HG03432 (cell line): Measurements from ENCODE around the gene FOXB1.

Source experiments
- ATAC-seq: cut with Tn5 transposase; IDR thresholded peaks from one replicate; pipeline ENCODE4 v1.9.1; 2021; ENCODE audit warnings: mild to moderate bottlenecking, moderate library complexity; ENCODE audit not compliant: unreplicated experiment

The FOXB1 gene

GRCh38 chr15:60004009-60004845 lies at the start of gene FOXB1:
FOXB1 (plus strand) TSS chr15:60004311; CDS start chr15:60004964, 653 bp downstream.
- ATAC-seq = no peak

GRCh38 chr15:59958288-59958687 lies 45.8 kb upstream of the FOXB1 start:
- no peak for ATAC-seq

- ATAC-seq = no peak
Measured at GRCh38 chr15:59960318-59960717, 43.8 kb upstream of the FOXB1 start.

- ATAC-seq = no peak
Measured at GRCh38 chr15:59963322-59963721, 40.8 kb upstream of the FOXB1 start.

GRCh38 chr15:59963925-59964324 lies 40.2 kb upstream of the FOXB1 start:
- no peak for ATAC-seq

GRCh38 chr15:59965741-59966140 lies 38.4 kb upstream of the FOXB1 start:
- ATAC-seq = no peak

- no peak for ATAC-seq
Measured at GRCh38 chr15:59966262-59966661, 37.8 kb upstream of the FOXB1 start.

- ATAC-seq = no peak
Measured at GRCh38 chr15:59968314-59968713, 35.8 kb upstream of the FOXB1 start.

- ATAC-seq = no peak
Measured at GRCh38 chr15:59972241-59972640, 31.9 kb upstream of the FOXB1 start.

GRCh38 chr15:59976480-59977271 lies 27.4 kb upstream of the FOXB1 start:
- ATAC-seq = peak; percentile 38

- ATAC-seq = no peak
Measured at GRCh38 chr15:59991834-59992233, 12.3 kb upstream of the FOXB1 start.

- ATAC-seq = no peak
Measured at GRCh38 chr15:59993041-59993750, 10.9 kb upstream of the FOXB1 start.

GRCh38 chr15:59993950-59994401 lies 10.1 kb upstream of the FOXB1 start:
- ATAC-seq = no peak

GRCh38 chr15:59994526-59994887 lies 9.6 kb upstream of the FOXB1 start:
- ATAC-seq = no peak

- ATAC-seq = no peak
Measured at GRCh38 chr15:59994888-59995557, 9.1 kb upstream of the FOXB1 start.

- ATAC-seq = no peak
Measured at GRCh38 chr15:59995568-59996297, 8.4 kb upstream of the FOXB1 start.

GRCh38 chr15:59996298-59997041 lies 7.6 kb upstream of the FOXB1 start:
- ATAC-seq = no peak

GRCh38 chr15:59997070-59997701 lies 6.9 kb upstream of the FOXB1 start:
- ATAC-seq = peak; percentile 92
